Left lobe of liver (tissue), 2 donors: Measurements from ENCODE around the gene TRAPPC6A. TPM values are rescaled to one million over a fixed set of nuclear protein-coding genes. Genes with fewer than 3 reads are reported as not detected.

Source experiments
- ATAC-seq: fragments of 200-7000 bp; cut with Tn5 transposase; one replicate; pipeline ENCODE4 v1.9.1; 2020; ENCODE audit warnings: mild to moderate bottlenecking, moderate library complexity
- DNase-seq: peaks from one replicate; pipeline ENCODE4 v3.0.0-alpha.2; 2020; ENCODE audit warnings: low spot score
- total RNA-seq: library from RNA; stranded (reverse); gene quantifications from one replicate; pipeline ENCODE4 v1.2.1, GENCODE V29; 2021
- donor health status: DM: no; HTN: no; CAD: no; lungs with moderate emphysema.
- donor health status: DM: no; HTN: yes; CAD: no.

TRAPPC6A gene
- total RNA-seq, 1 donor from 2014 or later, result 30.6 TPM

DNA sequence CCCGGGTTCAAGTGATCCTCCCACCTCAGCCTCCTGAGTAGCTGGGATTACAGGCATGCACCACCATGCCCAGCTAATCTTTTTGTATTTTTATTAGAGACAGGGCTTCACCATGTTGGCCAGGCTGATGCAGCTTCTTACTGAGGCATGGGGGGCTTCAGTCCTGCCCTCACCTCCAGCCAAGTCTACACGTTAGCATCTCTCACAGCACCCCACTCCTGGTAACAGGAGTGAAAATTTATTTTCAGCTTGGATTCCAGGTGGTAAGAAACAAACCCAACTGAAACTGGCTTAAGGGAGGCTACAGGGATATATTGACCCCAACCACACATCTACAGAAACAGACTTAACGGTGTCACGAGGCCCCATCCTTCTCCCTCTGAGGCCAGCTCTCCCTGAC, 27.9 kb downstream of the TRAPPC6A start:
- DNase-seq (no peak), ATAC-seq (no peak)

DNA sequence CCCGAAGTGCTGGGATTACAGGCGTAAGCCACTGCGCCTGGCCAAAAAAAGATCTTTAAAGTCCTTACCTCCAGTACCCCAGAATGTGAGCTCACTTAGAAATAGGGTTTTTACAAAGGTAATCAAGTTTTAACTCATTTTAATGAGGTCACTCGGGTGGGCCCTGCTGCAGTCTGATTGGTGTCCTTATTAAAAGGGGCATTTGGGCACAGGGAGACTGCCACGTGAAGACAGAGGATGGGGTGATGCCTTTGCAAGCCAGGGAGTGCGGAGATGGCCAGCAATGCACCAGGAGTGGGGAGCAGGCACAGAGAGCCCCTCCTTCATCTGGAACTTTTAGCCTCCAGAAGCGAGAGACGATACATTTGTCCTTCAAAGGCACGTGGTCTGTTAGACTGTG, 28.9 kb downstream of the TRAPPC6A start:
- ATAC-seq, result no peak
- DNase-seq, result no peak

DNA sequence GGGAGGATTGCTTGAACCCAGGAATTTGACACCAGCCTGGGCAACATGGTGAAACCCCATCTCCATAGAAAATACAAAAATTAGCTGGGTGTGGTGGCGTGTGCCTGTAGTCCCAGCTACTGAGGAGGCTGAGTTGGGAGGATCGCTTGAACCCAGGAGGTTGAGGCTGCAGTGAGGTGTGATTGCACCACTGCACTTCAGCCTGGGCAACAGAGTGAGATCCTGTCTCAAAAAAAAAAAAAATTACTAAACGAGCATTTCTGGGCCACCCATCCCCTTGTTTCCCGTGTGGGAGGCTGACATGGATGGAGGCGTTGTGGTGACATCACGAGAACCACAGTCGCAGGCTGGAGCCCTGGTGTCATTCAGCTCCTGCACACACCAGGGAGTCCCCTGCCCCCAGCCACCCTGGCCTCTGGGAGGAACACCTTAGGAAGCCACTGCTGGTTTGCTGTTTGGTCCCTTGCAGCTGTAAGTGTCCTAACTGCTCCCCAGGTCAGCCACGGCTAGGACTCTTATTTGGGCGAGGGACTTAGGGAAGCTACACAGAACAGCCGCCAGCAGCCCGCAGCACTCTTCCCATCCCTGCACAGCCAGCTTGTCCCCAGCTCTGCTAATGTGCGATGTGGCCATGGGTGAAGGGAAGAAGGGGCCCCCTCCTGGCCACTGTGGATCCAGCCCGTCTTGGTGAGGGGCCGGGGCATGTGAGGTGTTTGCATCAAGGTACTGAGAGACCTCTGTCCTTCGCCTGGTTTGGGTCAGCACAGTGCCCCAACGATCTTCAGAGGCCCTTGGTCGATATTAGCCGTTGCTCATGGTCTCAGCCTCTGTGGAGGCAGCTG, 30.0 kb downstream of the TRAPPC6A start:
- ATAC-seq (no peak), DNase-seq (no peak)

DNA sequence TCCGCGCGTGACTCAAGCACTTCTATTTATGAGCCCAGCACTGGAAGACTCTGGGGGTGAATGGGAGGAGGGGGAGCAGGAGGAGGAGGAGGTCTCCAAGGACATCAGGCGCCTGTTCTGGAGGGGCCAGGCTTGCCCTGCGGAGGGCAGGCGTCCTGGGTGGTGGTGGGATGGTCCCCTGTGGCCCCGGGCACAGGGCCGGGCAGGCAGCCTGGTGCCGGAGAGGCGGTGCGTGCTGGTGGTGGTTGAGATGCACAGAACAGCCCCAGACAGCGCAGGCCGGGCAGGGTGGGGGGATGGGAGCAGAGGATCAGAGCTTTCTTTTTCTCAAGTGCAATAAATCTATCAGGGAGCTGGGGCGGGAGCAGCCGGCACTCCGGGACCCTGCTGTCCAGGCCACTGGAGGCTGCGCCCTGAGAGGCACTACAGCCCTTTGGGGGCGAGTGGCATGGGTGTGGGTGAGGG, 31.3 kb downstream of the TRAPPC6A start:
- ATAC-seq (no peak), DNase-seq (no peak)

DNA sequence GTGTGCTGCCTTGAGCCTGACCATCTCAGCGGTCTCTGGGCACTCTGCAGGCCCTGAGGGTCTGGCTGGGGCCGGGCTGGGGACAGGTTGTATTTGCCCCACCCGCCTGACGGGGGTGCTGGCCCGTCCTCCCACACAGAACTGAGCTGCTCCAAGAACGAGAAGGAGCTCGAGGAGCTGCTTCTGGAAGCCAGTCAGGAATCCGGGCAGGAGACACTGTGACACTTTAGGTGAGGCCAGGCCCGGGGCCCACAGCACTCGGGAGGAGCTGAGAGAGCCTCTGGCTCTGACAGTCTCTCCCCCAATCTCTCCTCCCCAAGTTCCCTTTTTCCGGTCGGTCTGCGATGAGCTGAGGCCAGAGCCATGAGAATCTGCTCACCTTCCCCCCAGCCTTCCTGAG, 31.8 kb downstream of the TRAPPC6A start:
- ATAC-seq (no peak), DNase-seq (no peak)

DNA sequence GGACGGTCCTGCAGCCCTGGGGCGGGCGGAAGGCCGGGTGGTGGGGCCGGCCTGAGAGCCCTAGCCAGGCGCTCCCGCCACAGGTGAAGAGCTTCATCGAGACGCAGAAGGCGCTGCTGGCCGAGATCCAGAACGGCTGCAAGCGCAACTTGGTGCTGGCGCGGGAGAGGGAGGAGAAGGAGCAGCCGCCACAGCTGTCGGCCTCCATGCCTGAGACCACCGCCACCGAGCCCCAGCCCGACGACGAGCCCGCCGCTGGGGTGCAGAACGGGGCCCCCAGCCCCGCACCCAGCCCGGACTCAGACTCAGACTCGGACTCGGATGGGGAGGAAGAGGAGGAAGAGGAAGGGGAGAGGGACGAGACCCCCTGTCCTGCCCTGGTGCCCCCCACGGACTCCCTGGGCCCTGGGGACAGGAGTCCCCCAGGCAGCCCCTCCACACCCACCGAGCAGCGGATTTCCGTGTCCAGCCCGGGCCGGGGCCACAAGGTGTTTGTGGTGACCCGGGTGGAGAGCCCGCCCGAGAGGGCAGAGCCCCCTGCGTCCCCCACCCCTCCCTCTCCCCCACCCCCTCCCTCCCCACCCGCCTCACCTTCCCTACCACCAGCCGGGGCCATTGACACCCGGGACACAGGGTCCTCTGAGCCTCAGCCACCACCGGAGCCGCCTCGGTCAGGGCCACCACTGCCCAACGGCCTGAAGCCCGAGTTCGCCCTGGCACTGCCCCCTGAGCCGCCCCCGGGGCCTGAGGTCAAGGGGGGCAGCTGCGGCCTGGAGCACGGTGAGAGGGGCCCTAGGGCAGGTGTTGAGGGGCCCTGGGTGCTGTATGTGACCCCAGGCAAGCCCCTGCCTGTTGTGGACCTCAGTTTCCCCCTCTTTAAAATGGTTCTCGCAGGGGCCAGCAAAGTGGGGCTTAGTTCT, 32.5 kb downstream of the TRAPPC6A start:
- DNase-seq (no peak), ATAC-seq (no peak)

DNA sequence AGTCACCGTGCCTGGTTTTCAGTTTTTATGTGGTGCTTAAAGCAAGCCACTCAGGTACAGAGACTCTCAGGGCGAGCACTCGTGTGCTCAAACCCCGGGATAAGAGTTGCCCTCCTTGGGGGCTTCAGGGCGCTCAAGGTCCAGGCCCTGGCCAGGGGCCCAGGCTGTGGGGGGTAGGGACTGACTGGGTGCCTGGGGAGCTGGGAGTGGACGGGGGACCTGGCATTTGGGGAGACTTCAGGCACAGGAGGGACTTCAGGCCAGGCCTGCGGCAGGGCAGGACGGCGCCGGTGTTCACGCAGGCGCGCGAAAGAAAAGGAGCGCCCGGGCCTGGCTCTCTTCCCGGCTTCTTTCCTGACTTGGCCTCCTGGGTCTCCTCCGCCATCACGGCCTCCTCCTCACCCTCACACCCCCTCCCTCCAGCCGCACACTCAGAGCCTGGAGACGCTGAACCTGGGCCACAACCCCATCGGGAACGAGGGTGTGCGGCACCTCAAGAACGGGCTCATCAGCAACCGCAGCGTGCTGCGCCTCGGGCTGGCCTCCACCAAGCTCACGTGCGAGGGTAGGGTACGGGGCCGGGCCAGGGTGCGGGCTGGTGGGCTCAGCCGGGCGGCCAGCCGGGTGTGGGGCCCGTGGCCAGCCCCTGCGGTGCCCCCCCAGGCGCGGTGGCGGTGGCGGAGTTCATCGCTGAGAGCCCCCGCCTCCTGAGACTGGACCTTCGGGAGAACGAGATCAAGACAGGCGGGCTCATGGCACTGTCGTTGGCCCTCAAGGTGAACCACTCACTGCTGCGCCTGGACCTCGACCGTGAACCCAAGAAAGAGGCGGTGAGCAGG, 33.4 kb downstream of the TRAPPC6A start:
- no peak for DNase-seq

DNA sequence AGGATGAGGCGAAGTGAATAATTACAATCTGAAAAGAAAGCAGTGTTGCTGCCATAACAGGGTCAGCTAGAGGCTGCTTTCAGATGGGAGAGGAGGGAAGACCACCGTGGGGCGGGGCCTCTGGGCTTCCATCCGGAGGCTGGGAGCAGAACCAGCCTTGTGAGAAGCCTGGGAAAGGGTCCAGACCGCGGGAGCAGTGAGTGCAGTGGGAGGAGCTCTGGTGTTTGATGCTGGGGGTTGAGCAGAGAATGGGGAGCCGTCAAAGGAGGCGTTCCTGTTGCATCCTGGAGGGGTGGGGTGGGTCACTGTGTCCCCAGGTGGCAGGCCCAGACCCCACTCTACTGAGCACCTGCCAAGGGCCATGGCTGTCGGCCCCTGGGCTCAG, 35.3 kb downstream of the TRAPPC6A start:
- ATAC-seq, result no peak
- DNase-seq, result no peak

More for the DNA sequence above, 33.4 kb downstream of the TRAPPC6A start:
- ATAC-seq, result no peak

DNA sequence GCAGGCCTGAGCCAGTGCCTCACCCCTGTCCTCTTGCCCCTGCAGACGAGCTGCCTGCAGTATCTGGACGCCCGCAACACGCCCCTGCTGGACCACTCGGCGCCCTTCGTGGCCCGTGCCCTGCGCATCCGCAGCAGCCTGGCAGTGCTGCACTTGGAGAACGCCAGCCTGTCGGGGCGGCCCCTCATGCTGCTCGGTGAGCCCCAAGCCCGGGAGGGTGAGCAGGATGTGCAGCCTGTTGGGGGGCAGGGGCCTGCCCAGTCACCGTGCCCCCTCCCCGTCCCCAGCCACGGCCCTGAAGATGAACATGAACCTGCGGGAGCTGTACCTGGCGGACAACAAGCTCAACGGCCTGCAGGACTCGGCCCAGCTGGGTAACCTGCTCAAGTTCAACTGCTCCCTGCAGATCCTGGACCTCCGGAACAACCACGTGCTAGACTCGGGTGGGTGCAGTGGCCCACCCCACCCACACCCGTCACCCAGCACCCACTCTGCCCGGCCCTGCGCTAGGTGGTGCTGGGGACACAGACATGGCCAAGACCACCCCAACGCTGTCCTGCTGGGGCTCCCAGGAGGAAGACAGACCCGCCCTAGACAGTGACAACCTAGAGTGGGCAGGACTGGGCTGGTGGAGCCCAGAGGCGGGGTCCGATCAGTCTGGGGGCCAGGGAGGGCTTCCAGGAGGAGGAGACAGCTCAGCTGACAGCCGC, 35.9 kb downstream of the TRAPPC6A start:
- DNase-seq, result no peak
- no peak for ATAC-seq

DNA sequence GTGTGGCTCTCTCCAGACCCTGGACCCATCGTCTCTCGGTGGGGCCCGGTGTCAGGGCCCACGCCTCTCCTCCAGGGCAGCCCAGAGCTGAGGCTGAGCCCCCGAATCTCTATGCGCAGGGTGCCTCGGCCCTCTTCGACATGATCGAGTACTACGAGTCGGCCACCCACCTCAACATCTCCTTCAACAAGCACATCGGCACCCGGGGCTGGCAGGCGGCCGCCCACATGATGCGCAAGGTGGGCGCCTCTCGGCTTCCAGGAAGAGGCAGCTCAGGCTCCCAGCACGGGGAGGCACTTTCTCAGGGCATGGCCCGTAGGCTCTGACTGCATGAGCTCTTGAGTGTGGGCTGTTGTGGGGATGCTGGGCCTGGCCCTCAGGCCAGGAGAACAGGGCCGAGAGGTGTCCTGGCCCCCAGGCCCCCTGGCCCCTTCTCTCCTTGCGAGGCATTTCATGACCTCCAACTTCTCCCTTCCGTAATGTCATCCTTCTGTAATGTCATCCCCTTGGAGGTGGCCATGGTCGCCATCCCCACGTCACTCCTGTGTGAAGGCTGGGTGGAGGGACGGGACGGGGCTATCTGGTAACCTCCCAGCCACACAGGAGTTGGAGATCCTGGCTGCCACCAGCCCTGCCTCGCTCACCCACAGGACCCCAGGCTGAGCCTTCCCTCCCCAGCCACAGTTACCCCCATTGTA, 36.7 kb downstream of the TRAPPC6A start:
- ATAC-seq (no peak), DNase-seq (no peak)

DNA sequence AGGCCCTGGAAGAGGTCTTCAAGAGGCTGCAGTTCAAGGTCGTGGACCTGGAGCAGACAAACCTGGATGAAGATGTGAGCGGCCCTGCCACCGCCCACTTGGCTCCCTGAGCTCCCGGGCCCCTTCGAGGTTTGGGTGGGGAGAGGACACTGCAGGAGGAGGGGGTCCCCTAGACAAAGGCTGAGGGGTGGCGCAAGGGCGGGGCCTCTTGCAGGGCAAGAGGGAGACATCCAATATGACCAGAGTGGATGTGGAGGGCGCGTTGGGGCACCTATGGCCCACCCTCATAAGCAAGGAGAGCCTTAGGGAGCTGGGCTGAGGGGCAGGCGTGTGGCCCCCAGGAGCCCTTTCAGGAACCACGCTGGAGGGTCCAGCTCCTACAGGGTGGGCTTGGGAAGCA, 37.5 kb downstream of the TRAPPC6A start:
- ATAC-seq (no peak), DNase-seq (no peak)

DNA sequence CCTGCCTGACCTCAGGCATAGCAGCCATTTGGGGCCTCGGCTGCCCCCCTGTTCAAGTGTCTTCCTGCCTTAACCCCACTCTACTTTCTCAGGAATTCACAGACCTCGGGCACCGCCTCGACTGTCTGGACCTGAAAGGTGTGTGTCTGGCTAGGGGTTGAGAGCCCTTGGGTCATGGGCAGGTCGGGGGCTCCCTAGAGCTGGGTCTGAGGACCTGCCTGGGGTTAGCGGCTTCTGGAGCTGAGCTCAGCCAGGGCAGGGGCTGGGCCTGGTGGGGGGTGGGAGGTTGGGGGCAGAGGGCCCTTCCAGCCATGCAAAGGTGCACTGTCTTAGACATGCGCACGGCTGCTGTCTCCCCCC, 37.9 kb downstream of the TRAPPC6A start:
- DNase-seq, result no peak

DNA sequence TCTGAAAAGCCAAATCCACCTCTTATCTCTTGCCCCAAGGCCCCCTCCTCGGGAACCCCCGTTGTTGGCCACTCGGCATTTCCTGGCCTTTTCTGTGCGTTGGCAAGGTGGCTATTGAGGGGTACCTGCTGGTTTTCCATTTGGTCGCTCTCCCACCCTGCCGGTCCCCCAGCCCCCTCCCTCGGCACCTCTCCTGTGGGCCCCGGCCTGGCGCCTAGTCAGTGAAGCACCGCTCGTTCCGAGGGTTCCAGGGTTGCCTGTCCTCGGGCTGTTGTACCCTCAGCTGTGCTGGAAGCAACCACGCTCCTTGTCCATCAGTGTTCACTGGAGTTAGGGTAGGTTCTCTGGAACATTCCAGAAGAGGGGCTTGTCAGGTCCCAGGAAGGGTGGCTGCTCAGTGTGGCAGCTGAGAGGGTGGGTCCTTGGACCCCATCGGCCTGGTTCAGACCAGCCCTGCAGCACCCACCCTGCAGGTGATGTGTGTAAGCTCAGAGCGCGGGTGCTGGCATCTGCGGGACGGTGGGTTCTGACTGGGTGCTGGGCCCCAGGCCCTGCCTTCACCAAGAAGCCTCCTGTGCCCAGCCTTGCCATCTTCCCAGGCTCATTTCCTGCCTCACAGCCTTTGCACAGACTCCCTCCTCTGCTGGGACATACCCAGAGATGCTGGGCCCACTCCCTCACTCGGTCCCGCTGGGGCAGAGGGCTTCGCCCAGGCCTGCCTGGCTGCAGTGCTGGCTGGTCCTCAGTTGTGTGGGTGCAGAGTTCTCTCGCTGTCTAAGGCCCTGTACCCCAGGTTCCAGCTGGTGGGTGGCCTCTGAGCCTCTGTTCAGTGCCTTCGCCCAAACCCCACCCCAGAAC, 38.5 kb downstream of the TRAPPC6A start:
- ATAC-seq, result no peak
- DNase-seq, result no peak

More for the DNA sequence above, 37.9 kb downstream of the TRAPPC6A start:
- ATAC-seq, result no peak

DNA sequence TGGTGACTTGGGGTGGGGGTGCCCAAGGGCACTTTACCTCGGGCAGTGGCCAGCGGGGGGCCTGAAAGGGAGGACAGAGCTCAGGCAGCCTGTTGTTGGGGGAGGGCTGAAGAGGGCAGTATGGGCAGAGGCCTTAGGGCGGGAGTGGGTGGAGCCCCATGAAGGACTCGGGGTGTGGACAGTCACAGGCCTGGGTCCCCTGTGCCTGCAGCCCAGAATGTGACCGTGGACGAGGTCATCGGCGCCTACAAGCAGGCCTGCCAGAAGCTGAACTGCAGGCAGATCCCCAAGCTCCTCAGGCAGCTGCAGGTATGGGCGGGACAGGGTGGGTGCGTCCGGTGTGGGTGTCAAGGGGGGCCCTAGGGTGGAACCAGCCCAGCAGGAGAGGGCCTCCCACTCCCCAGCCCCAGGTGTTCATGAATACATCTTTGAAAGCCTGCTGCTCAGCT, 39.7 kb downstream of the TRAPPC6A start:
- ATAC-seq, result no peak

DNA sequence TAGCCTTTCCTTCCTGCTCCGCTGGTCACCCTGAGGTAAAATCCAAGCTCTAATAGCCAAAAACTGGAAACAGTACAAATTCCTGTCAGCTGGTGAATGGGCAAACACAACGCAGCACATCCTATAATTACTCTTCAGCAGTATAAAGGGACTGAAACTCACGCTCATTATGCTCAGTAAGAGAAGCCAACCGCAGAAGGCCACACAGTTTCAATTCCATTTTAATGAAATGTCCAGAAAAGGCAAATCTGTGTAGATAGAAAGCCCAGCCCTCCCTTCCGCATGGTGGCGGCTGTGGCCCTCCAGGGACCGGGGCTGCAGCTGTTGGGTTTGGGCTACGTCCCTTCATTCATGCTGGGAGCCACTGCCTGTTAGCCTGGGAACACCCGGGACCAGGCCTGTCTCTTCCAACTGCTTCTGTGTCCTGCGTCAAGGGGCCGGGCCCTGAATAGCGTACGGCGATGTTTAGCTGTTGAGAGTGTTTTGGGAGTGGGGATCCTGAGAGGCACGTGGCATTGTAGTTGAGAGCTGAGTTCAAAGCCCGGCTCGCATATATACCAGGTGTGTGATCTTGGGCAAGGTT, 40.8 kb downstream of the TRAPPC6A start:
- no peak for DNase-seq
- no peak for ATAC-seq

More for the DNA sequence above, 39.7 kb downstream of the TRAPPC6A start:
- no peak for DNase-seq

DNA sequence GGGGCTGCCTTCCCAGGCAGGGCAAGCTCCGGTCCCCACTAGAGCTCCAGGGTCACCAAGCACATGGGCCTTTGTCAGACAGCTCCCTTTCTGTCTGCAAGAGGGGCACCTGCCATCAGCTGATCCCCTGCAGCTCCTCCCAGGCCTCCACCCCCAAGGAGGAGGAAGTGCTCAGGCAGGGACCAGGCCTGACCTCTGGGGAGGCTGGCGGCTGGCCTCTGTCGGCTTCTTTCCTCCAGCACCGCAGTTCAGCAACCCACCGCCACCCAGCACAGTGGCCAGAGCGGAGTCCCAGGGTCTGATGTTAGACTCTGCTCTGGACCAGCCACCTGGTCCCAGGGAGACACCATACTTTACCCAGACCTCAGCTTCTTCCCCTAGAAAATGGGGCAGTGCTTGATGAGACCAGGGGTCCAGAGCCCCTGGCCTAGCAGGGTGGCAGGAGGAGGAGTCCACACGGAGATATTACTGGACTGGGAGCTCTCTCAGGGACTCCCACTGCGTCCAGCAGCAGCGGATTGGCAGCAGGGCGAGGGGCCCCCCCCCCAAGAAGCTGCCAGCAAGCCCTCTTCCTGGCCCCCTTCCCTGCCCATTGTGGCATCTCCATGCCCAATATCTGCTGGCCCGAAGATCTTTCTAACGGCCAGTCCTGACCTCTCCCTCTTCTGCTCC, 41.4 kb downstream of the TRAPPC6A start:
- DNase-seq (no peak), ATAC-seq (no peak)

DNA sequence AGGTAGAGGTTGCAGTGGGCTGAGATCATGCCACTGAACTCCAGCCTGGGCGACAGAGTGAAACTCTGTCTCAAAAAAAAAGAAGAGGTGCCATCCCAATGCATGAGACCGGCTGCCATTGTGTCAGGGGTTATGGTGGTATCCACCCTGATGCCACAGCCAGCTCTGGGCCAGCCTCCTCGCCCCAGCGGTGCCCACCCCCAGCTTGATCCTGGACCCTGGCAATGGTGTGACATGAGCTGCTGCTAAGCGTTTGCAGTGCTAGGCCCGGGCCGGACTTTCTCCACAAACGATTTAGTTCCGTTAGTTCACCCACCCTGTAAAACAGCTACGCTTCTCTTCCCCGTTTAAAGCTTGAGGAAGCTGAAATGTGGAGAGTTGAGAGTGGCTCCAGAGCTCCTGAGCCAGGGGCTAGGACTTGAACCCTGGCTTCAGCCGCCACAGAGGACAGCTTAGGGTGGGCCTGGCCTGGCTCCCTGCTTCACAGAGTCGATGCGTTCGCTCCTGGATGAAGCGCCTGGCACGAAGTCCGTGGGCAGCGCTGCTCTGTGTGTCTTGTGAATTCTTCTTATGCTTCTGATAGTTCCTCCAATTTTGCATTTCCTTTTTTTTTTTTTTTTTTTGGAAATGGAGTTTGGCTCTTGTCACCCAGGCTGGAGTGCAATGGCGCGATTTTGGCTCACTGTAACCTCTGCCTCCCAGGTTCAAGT, 42.7 kb downstream of the TRAPPC6A start:
- no peak for DNase-seq
- ATAC-seq, result no peak
